ENCODE data around the gene GFRA1.

DNA sequence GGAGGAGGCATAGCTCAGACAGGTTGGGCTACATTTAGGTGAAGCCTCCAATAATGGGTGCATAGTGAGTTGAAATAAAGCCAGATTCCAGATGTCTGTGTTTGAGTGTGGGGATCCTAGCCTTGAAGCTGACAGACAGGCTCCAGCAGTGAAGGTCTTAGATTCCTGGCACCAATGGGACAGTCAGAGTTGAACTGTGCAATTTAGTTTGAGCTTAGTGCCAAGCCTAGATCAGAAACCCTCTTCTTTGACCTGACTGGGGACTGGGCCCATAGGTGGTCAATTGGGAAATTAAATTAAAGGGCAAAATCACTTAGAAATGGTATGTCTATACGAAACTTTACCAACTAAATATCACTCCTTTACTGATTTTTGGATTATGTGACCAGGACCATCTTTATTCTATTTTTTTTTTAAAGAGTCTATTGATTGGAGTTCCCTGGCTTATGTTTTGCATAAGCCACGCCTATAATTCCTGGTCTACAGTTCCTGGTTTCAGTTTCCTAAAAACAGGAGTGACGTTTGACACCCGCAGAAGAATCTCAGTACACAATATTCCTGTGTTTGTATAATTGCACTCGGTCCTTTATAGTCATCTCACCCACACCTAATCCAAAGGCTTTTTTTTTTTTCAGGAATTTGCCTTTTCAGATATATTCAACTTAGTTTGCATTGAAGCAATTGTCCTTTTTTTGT, 201.4 kb downstream of the GFRA1 start:
- TF ChIP-seq, protein P1, sequence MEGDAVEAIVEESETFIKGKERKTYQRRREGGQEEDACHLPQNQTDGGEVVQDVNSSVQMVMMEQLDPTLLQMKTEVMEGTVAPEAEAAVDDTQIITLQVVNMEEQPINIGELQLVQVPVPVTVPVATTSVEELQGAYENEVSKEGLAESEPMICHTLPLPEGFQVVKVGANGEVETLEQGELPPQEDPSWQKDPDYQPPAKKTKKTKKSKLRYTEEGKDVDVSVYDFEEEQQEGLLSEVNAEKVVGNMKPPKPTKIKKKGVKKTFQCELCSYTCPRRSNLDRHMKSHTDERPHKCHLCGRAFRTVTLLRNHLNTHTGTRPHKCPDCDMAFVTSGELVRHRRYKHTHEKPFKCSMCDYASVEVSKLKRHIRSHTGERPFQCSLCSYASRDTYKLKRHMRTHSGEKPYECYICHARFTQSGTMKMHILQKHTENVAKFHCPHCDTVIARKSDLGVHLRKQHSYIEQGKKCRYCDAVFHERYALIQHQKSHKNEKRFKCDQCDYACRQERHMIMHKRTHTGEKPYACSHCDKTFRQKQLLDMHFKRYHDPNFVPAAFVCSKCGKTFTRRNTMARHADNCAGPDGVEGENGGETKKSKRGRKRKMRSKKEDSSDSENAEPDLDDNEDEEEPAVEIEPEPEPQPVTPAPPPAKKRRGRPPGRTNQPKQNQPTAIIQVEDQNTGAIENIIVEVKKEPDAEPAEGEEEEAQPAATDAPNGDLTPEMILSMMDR (IDR thresholded peaks at IDR 0.05), result no peak
- no peak for TF ChIP-seq POLR2AphosphoS5 (IDR thresholded peaks at IDR 0.05)
